ENCODE data around the gene SRD5A1. TPM values are rescaled to one million over a fixed set of nuclear protein-coding genes. Genes with fewer than 3 reads are reported as not detected.
"Not testable (repeated sequence)": the region's sequence is repeated elsewhere in the genome, so short reads cannot be mapped to it uniquely, and the experiment has no call there.

The SRD5A1 gene
- total RNA-seq, 1 experiment from 2014 or later = 24.7 TPM

- no peak for TF ChIP-seq SIN3A (IDR thresholded peaks at IDR 0.05; ENCODE audit: low read depth)
- TF ChIP-seq SP1 (IDR thresholded peaks at IDR 0.05; ENCODE audit: low read depth) = no peak
- no peak for TF ChIP-seq ZFX (IDR thresholded peaks at IDR 0.05)
- TF ChIP-seq ELF1 (IDR thresholded peaks at IDR 0.05; ENCODE audit: borderline replicate concordance, low read depth) = no peak
- no peak for TF ChIP-seq MAX (IDR thresholded peaks at IDR 0.05)
- TF ChIP-seq EGR1 (IDR thresholded peaks at IDR 0.05; ENCODE audit: low read depth) = no peak
- TF ChIP-seq POLR2AphosphoS5 (IDR thresholded peaks at IDR 0.05; ENCODE audit: low read depth, low read length) = no peak
- no peak for TF ChIP-seq JUND (IDR thresholded peaks at IDR 0.05)
- no peak for TF ChIP-seq CBX3 (IDR thresholded peaks at IDR 0.05; ENCODE audit: low read depth)
- TF ChIP-seq ZBTB33 (IDR thresholded peaks at IDR 0.05; ENCODE audit: extremely low read depth, insufficient replicate concordance, low read length) = no peak
Measured at GRCh38 chr5:6667648-6668047, 34.4 kb downstream of the SRD5A1 start (continued).

- H4K20me1 ChIP-seq (ENCODE audit: insufficient read depth); H3K9me3 ChIP-seq (ENCODE audit: control insufficient read depth in 1 of 2, insufficient read depth in 1 of 2, low read depth in 1 of 2, low read length in 2 of 2); H3K79me2 ChIP-seq (ENCODE audit: insufficient read depth, low read length); H3K27me3 ChIP-seq (ENCODE audit: insufficient read depth, low read length); POLR2A ChIA-PET; H3K4me1 ChIP-seq (ENCODE audit: control insufficient read depth in 1 of 2, insufficient read depth in 2 of 2, low read length in 2 of 2); CTCF ChIA-PET; intact Hi-C loops (cut with micrococcal nuclease); RAD21 ChIA-PET (ENCODE audit: low non-redundant PET in 1 of 2, low total read pairs in 2 of 2, uncharacterized antibody in 2 of 2, unreplicated experiment in 2 of 2); H3K4me3 ChIP-seq (replicated peaks in 1 of 2; ENCODE audit: low read depth in 1 of 2, low read length in 2 of 2); H3K27ac ChIP-seq (ENCODE audit: low read depth, low read length); H2AFZ ChIP-seq (ENCODE audit: low read depth, low read length, poor library complexity, severe bottlenecking); BruUV-seq (replicated peaks); ATAC-seq; H3K9me2 ChIP-seq (ENCODE audit: insufficient read depth); DNase-seq (ENCODE audit: low read depth, low spot score); H3K9ac ChIP-seq (ENCODE audit: low read length); H3K4me2 ChIP-seq (ENCODE audit: low read length): not testable (repeated sequence)
- peaks cover 0 to 13% of the 10 kb centered on the region in 2 experiments; a peak in 1 of 4 replicates for H3K36me3 ChIP-seq (ENCODE audit: control insufficient read depth in 1 of 2, insufficient read depth in 2 of 2, low read length in 2 of 2)
Measured at GRCh38 chr5:6668717-6669116, 35.5 kb downstream of the SRD5A1 start.

Measured in HCT116 (cell line).